NOMO-1 treated with DMSO at 0.1 percent for 48 hours (cell line): ENCODE results near the gene TSPEAR.
"Not testable (repeated sequence)": the region's sequence is repeated elsewhere in the genome, so short reads cannot be mapped to it uniquely, and the experiment has no call there.

Experiments
- DNase-seq: peaks from one replicate; lab custom pipeline; 2025; ENCODE audit not compliant: unreplicated experiment; lab: John Stamatoyannopoulos, UW

TSPEAR gene

DNA sequence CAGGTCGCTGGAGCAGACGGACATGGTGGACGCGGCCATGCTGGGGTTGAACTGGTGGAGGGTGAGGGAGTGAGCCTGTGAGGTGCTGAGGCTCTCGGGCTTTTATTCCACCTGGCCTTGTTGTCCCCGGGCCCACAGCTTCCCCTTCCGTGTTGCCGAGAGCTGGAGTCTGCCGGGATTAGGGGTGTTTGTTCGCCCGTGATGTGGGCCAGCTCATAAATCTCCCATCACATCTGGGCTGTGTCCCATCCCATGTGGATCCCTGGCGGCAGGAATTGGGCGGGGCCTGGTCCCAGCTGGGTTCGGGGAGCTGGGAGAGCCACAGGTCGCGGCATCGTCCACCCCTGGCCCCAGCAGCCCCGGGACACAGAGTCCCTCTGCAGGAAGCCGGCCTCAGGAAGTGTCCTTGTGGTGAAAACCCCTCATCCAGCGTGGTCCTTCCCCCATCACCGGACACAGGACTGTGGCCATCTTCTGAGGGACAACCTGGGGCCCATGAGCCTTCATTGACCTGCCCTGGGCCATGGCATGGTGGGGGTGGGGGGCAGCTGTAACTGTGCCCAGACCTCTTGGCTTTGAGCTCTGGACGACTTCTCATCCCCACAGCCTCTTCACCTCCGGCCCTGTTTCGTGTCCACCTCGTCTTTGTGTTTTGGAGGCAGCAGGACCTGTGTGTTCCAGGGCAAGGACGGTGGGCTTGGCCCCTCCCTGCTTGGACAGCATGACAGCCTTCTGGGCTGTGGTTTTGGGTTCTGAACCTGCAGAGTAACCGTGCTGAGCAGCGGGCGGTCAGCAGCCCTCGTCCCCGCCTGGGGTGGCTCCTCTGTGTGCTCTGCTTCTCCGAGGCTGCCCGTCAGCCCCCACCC is 118.7 kb downstream of the TSPEAR start, which contains the start of gene KRTAP10-6:
Gene KRTAP10-6 (minus strand): TSS at position 60 of the 866 bp plus-strand sequence. CDS start 21 bp downstream, at position 39.
- no peak for DNase-seq

DNA sequence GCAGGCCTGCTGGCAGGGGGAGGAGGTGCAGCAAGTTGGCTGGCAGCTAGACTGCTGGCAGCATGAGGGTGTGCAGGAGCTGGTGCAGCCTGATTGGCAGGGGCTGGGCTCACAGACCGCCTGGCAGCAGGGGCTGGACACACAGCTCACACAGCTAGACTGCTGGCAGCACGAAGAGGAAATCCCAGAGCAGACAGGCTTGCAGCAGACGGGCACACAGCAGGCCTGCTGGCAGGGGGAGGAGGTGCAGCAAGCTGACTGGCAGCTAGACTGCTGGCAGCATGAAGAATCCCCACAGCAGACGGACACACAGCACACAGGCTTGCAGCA is 119.6 kb downstream of the TSPEAR start:
- not testable (repeated sequence) for DNase-seq

DNA sequence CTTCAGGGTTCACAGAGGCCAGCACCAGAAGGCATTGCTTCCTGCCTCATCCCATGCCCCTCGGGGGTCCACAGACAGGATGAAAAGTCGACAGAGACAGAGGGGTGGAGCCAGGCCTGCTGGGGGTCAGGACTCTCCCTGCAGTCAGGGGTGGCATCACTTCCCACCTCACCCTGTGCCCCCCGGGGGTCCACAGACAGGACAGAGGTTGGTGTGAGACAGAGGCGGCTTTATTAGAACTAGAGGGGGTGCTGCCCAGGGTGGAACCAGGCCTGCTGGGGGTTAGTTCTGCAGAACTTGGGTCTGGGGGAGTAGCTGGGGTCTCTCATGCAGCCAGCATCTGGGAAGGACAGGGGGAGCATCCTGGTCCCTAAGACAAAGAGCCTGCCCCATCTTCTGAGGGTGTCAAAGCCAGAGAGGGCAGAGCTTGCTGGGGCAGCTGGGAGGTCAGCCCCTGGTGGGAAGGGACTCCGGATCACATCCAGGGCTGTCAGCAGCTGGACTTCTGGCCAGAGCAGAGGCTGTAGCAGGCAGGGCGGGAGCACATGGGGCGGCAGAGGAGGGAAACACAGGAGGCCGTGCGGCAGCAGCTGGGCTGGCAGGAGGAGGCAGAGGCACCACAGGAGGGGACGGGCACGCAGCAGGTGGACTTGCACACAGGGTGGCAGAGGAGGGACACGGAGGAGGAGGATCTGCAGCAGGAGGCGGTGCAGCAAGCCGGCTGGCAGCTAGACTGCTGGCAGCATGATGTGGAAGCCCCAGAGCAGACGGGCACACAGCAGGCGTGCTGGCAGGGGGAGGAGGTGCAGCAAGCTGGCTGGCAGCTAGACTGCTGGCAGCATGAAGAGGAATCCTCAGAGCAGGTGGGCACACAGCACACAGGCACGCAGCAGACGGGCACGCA is 120.2 kb downstream of the TSPEAR start:
- not testable (repeated sequence) for DNase-seq

DNA sequence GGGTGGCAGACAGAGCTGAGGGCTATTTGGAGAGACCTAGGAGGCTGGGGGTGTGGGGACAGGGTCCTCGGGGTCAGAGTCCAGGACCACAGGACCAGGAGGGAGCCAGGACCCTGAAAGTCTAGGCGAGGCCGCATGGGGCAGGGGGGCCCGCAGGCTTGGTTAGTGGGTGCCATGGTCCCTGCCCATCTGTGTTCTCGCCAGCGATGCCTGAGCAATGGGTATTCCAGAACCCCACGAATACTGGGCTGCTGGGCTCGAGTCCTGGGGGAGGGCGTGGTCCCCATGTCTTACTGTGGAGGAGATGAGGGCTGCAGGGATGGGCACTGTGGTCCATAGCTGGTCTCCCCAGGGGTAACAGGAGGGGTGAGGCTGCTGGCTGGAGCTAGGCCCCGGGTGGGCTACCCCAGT is 121.1 kb downstream of the TSPEAR start:
- no peak for DNase-seq

DNA sequence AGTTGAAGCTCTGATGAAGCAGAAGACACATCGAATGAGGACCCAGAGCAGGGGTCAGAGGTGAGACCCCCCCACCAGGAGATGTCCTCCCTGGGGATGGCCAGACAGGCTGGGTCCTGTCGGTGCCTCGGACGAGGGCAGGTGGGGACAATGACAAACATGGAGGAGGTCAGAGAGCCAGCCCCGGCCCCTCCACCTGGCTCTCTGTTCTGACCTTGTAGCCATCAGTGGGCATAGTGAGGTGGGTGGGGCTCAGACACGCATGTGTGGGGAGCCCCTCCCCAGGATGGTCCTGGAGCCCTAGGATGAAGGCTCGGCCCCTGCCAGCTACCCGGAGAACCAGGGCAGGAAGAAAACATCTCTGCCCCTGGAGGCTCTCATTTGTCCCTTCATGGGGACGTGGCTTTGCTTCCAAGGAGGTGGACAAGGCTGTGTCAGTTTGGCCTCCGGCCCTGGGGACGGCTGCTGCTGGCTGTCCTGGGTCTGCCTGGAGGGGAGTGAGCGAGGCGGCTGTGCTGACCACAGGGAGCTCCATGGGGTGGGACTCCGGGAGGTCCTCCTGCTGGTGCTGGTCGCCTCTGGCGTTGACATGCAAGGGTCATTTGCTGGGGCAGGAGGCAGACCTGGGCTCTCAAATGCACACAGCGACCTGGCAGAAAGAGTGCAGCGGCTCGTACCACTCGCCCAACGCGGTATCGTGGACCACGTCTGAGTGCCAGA is 121.6 kb downstream of the TSPEAR start:
- DNase-seq = no peak

DNA sequence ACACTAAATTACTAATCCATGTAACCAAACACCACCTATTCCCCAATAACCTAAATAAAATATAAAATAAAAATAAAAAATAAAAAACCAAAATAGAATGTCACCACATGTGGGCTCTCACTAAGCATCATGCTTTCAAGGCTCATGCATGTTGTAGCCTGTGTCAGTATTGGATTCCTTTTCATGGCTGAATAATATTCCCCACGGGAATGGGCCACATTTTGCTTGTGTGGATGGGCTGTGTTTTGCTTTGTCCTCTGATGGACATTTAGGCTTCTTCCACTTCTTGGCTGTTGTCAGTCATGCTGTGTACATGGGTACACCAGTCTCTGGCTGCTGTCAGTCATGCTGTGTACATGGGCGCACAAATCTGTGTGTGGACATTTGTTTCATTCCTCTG is 122.3 kb downstream of the TSPEAR start:
- no peak for DNase-seq

DNA sequence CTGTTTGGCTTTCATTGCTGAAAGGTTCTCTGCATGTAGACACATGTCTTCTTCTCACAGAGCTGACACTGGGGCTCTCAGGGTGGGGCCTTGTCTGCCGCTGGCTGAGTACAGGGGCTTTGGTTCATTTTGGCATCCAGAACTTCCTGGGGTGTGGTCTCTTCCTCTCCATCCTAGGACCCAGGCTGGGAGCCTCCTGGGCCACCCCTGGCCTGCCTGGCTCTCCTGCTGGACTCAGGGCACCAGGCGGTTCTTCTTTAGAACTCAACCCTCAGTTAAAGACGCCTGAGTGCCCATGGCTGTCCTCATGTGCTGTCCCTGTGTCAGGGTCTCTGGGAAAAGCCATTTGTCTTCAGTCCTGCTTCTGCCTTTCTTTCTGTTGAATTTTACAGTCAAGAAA is 125.5 kb downstream of the TSPEAR start:
- DNase-seq = no peak

DNA sequence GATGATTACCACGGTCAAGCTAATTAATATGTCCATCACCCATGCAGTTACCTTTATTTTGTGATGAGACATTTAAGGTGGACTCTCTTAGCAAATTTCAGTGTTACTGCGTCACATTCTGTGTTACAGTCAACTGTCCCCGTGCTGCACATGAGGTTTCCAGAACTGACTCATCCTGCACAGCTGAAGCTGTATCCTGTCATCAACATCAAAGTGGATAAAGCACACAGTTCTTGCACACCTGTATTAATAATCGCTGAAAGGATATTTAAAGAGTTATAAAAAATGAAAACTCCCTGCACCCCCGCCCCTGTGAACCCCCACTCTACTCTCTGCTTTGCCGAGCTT is 127.6 kb downstream of the TSPEAR start:
- no peak for DNase-seq

DNA sequence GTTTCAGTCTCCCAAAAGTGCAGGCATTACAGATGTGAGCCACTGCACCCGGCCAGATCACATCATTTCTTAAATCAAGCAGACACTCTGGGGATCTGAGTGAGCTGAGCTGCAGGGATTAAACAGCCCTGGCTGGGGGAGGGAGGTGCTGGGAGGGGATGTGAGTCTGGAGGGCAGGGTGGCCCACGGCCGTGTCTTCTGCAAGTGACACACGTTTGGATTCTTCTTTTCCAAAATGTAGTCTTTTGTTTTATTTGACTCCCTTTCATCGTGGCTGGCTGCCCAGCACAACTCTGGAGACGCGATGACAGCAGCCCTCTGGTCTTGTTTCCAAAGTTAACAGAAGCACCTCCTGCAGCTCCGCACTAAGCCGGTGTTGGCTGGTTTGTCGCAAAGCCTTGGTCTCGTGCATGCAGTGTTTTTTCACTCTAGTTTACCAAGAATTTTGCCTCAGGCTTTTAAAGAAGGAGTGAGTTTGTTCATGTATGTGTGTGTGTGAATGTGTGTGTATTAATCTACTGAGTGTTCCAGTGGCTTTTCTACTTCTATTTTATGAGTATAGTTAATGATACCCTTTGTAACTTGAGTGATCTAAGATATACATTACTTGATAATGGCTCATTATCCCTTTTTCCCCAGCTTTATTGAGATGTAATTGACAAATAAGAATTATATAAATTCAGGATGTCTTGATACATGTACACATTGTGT is 128.1 kb downstream of the TSPEAR start:
- no peak for DNase-seq

DNA sequence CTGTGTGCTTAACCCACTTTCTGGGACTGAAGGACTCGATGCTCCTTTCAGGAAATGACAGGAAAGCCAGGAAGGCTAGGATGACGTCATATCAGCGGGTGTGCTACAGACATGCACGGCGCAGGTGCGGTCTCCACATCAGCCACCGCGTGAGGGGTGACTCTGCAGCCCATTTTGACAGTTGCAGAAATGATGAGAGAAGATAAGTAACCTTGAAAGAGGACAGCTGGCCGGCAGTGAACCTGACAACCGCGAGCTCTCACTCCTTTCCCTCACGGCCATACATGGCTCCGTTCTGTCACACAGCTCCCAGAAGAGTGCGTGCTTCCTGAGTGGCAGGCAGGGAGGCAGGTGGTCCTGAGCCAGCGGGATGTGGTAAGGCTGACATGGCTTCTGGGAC is 129.3 kb downstream of the TSPEAR start:
- no peak for DNase-seq

DNA sequence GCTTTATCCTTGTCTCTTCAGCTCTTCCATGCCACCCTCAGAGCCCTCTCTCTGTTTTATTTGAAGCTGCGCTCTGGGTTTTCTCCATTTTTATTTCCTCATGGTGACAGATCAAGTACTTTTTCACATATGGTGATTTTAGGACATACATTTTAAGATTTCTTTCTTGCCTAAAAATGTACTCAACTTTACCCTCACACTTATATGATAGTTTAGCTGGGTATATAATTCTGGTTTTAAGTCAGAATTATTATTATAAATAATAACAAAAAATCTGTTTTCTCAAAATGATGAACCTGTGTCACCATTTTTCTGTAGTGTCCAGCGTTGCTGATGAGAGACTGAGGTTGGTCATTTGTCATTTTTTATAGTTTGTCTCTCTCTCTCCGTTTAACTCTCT is 130.2 kb downstream of the TSPEAR start:
- no peak for DNase-seq

DNA sequence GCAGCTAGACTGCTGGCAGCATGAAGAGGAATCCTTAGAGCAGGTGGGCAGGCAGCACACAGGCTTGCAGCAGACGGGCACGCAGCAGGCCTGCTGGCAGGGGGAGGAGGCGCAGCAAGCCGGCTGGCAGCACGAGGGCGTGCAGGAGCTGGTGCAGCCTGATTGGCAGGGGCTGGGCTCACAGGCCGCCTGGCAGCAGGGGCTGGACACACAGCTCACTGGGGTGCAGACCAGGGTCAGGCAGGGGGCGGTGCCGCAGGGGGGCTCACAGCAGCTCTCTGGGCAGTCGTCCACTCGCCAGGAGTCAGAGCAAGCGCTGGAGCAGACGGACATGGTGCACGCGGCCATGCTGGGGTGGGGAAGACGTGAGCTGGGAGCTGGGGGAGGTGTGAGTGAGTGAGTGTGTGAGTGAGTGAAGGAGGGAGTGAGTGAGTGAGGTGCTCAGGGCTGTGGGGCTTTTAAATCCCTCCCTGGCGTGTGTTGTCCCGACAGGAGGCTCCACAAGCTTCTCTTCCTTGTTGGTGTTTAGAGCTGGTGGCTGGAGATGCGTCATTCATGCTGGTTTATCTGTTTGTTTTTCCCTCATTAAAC is 131.0 kb downstream of the TSPEAR start, which contains the start of gene KRTAP10-5:
Gene KRTAP10-5 (minus strand): TSS at position 374 of the 591 bp plus-strand sequence. CDS start 26 bp downstream, at position 348.
- not testable (repeated sequence) for DNase-seq

DNA sequence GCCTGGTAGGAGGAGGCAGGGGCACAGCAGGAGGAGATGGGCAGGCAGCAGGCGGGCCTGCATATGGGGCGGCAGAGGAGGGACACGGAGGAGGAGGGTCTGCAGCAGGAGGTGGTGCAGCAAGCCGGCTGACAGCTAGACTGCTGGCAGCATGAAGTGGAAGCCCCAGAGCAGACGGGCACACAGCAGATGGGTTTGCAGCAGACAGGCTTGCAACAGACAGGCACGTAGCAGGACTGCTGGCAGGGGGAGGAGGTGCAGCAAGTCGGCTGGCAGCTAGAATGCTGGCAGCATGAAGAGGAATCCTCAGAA is 131.6 kb downstream of the TSPEAR start:
- no peak for DNase-seq

DNA sequence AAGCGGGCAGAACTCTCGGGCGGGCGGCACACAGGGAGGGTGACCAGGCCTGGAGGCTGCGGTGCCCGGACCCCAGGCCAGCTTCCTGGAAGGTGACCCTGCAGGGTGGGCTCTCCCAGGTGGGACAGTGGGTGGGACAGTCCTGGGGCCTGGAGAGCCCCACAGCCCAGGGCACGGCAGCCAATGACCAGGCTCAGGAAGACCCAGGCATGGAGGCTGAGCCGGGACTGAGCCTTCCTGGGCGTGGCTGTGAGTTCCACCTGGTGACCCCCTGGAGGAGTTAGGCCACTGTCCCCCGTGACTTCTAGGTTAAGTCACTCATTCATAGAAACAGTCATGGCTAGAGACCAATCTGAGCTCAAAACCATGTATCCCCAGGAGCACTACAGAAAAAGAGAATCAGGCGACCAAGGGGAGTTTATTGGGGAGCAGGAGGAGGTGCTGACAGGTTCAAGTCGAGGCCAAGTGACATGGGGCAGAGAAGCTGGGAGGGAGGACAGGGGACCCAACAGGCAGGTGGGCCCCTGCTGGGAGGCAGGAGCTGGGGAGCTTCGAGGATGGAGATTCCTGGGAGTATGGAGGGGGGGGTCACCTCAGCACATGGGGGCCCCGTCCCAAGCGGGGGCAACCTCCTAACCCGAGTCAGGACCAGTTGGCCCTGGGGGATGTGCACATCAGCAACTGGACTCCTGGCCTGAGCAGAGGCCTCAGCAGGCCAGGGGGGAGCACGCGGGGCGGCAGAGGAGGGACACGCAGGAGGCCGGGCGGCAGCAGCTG is 132.1 kb downstream of the TSPEAR start:
- DNase-seq = no peak

DNA sequence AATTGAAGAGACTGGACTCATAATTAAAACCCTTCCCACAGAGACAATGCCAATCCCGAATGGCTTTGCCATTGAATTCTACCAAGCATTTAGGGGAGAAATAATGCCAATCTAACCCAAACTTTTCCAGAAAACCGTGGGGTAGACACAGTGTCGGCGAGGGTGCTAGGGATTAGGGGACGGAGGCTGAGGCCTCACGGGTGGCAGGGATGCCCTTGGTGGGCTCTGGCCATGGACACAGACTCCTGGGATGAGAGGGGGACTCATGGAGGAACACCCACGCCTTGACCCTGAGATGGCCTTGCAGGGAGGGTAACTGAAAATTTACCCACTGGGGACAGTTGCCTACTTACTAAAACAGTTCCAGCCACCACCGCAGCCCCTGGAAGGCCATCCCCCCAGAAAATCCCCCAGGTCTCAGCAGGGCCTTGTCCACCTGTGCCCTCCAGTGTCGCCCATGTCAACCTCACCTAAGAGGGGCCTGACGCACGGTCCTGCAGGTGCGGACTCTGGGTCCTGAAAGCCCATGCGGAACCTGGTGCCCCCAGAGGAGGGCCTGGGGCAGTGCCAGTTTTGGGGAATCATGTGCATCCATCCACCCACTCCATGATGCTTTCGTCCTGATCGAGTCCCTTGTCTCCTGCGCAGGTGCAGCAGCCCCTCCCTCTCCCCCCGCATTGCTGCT is 132.9 kb downstream of the TSPEAR start:
- no peak for DNase-seq

DNA sequence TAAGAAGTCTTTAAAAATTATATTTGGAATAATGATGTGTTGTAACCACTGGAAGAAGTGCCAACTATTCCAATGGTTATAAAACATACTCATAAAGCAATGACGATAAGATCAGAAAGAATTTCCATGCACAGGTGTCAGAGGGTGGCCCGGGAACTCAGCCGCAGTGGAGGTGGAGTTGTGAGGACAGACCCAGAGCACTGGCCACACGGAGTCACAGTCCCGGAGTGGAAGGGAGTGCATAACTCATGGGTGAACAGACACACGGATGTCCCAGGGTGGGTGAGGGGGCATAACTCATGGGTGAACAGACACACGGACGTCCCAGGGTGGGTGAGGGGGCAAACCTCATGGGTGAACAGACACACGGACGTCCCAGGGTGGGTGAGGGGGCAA is 135.3 kb downstream of the TSPEAR start:
- no peak for DNase-seq

DNA sequence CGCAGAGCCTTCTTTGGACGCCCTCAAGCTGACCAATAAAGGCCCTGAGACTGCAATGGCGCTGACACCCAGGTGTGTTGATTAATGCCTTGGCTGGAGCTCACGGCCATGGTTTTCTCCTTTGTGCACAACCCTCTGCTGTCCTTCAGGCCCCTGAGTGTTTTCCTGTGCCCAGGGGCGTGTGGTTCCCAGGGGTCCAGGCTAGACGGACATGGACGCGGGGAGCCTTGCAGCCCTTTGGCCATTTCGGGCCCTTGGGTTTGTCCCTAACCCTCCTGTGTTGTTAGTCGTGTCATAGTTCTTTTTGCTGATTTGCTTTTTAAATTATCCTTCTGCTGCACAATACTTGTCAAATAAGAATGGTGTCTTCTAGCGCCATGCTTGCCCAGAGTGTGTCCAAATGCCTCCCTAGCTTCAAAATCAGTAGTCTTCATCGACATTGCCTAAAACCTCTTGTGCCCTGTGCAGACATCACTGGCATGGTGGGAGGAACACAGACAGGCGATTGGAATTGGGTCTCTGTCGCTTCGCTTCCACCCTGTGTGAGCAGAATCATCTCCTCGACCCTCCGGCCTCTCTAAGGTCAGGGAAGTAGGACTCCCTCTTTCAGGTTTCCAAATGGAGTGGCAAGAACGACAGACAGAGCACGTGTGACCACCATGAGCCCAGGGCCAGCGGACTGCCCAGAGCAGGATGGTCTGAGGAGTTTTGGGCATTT is 135.9 kb downstream of the TSPEAR start:
- no peak for DNase-seq

DNA sequence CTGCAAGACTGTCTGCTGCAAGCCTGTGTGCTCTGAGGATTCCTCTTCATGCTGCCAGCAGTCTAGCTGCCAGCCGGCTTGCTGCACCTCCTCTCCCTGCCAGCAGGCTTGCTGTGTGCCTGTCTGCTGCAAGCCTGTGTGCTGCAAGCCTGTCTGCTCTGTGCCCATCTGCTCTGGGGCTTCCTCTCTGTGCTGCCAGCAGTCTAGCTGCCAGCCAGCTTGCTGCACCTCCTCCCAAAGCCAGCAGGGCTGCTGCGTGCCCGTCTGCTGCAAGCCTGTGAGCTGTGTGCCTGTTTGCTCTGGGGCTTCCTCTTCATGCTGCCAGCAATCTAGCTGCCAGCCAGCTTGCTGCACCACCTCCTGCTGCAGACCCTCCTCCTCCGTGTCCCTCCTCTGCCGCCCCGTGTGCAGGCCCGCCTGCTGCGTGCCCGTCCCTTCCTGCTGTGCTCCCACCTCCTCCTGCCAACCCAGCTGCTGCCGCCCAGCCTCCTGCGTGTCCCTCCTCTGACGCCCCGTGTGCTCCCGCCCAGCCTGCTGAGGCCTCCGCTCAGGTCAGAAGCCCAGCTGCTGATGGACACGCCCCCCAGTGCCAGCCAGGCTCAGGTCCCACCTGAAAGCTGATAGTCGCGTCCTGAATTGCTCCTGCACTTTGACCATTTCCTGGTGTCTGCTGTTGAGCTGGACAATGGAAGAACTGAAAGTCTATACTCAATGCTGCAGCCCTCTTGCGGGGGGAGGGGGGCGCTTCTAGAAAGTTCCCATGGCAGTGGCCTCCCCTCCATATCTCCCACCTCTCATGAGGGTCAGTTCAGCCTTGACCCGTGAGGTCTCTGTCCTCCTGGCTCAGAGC is 136.7 kb downstream of the TSPEAR start:
- DNase-seq = no peak
